GM18907 (cell line): ENCODE results near the gene IL12RB1.
"Not testable (repeated sequence)": the region's sequence is repeated elsewhere in the genome, so short reads cannot be mapped to it uniquely, and the experiment has no call there.

Source experiments
- ATAC-seq: cut with Tn5 transposase; IDR thresholded peaks from one replicate; pipeline ENCODE4 v1.9.1; 2021; ENCODE audit warnings: mild to moderate bottlenecking, moderate library complexity; ENCODE audit not compliant: unreplicated experiment

IL12RB1 gene

GRCh38 chr19:18112989-18113478, 26.3 kb upstream of the IL12RB1 start:
- no peak for ATAC-seq

GRCh38 chr19:18110609-18111232, 24.0 kb upstream of the IL12RB1 start:
- ATAC-seq = no peak

GRCh38 chr19:18109733-18110608, 23.2 kb upstream of the IL12RB1 start:
- ATAC-seq = no peak

- no peak for ATAC-seq
Measured at GRCh38 chr19:18109341-18109732, 22.6 kb upstream of the IL12RB1 start.

- no peak for ATAC-seq
Measured at GRCh38 chr19:18108897-18109296, 22.2 kb upstream of the IL12RB1 start.

- ATAC-seq = no peak
Measured at GRCh38 chr19:18107235-18107634, 20.5 kb upstream of the IL12RB1 start.

GRCh38 chr19:18105259-18105658, 18.5 kb upstream of the IL12RB1 start:
- ATAC-seq = not testable (repeated sequence)

GRCh38 chr19:18104793-18105131, 18.0 kb upstream of the IL12RB1 start:
- no peak for ATAC-seq

- no peak for ATAC-seq
Measured at GRCh38 chr19:18102916-18103542, 16.3 kb upstream of the IL12RB1 start.

- no peak for ATAC-seq
Measured at GRCh38 chr19:18101268-18101667, 14.5 kb upstream of the IL12RB1 start.

- ATAC-seq = no peak
Measured at GRCh38 chr19:18100710-18101109, 14.0 kb upstream of the IL12RB1 start.

- ATAC-seq = no peak
Measured at GRCh38 chr19:18099623-18099995, 12.9 kb upstream of the IL12RB1 start.

- ATAC-seq = peak; percentile 50
Measured at GRCh38 chr19:18098891-18099622, 12.3 kb upstream of the IL12RB1 start.

- peak; percentile 16 for ATAC-seq
Measured at GRCh38 chr19:18097993-18098890, 11.5 kb upstream of the IL12RB1 start.

GRCh38 chr19:18097217-18097992, 10.7 kb upstream of the IL12RB1 start, which contains the start of gene MAST3:
Gene MAST3, plus strand, starts transcription at chr19:18097778. Its CDS starts 15 bp downstream, at chr19:18097793.
- ATAC-seq = peak; percentile 42

- no peak for ATAC-seq
Measured at GRCh38 chr19:18096258-18096657, 9.5 kb upstream of the IL12RB1 start.

GRCh38 chr19:18093439-18094161, 6.9 kb upstream of the IL12RB1 start:
- no peak for ATAC-seq

- ATAC-seq = no peak
Measured at GRCh38 chr19:18091217-18091608, 4.5 kb upstream of the IL12RB1 start.
